Measurements from ENCODE around the gene POLR3GL. TPM values are rescaled to one million over a fixed set of nuclear protein-coding genes. Genes with fewer than 3 reads are reported as not detected.
A peak's percentile ranks its signal among the peaks of the same experiment; 100 is the strongest.

Gene POLR3GL
- total RNA-seq, 5 donors from 2014 or later (not counting 1 experiment from before 2014, with no cell fraction given) = 30.9 to 41.7 (median 38.3) TPM

GRCh38 chr1:145944532-145944931 lies 20.0 kb upstream of the POLR3GL start:
- Mint-ChIP-seq H3K9me3 (no peaks in the 10 kb centered on the region), H3K4me1 (peaks cover 21 to 27% (median 27%) of the 10 kb centered on the region in 3 donors), H3K27ac (no peak overlapping the region), H3K27me3 (no peaks in the 10 kb centered on the region), H3K36me3 (peaks cover 40% of the 10 kb centered on the region), H3K4me3 (no peak overlapping the region)
- Histone ChIP-seq H3K27ac (ENCODE audit: low read length) (no peak overlapping the region), H3K4me3 (ENCODE audit: control insufficient read depth in 1 of 2, extremely low read depth in 1 of 2, low read length in 1 of 2) (no peak overlapping the region), H3K9me3 (no peaks in the 10 kb centered on the region), H3K27me3 (replicated peaks in 1 of 2; ENCODE audit: control insufficient read depth in 2 of 2, extremely low read depth in 1 of 2, insufficient read depth in 2 of 2, low read length in 1 of 2) (no peaks in the 10 kb centered on the region), H3K4me1 (ENCODE audit: control insufficient read depth in 1 of 2, extremely low read depth in 1 of 2, insufficient read depth in 2 of 2, low read length in 2 of 2) (no peaks in the 10 kb centered on the region), H3K36me3 (ENCODE audit: control insufficient read depth in 2 of 2, extremely low read depth in 1 of 2, insufficient read depth in 1 of 2, low read length in 1 of 2) (peaks cover 0 to 59% of the 10 kb centered on the region in 2 donors)
- ChIA-PET POLR2A (interaction anchor here in 1 of 2 donors (1.2 kb wide), 1 partner anchor 22 kb away, joined by 8 read pairs; no protein-coding TSS in a partner anchor), CTCF (interaction anchor here in 1 of 2 donors (0.6 kb wide), 1 partner anchor 98 kb away, joined by 3 read pairs; no protein-coding TSS in a partner anchor)
- no peak for ATAC-seq (replicated peaks in 1 of 4)
- WGBS (ENCODE audit: insufficient coverage) = 100% methylated on average over 1 of the region's 3 CpGs
- DNase-seq = no peak

GRCh38 chr1:145946477-145946986 lies 18.0 kb upstream of the POLR3GL start:
- Histone ChIP-seq H3K4me3 (ENCODE audit: control insufficient read depth in 1 of 2, extremely low read depth in 1 of 2, low read length in 1 of 2) (no peak overlapping the region), H3K27ac (ENCODE audit: low read length) (no peak overlapping the region), H3K36me3 (ENCODE audit: control insufficient read depth in 2 of 2, extremely low read depth in 1 of 2, insufficient read depth in 1 of 2, low read length in 1 of 2) (peaks cover 3 to 59% of the 10 kb centered on the region in 2 donors), H3K27me3 (replicated peaks in 1 of 2; ENCODE audit: control insufficient read depth in 2 of 2, extremely low read depth in 1 of 2, insufficient read depth in 2 of 2, low read length in 1 of 2) (no peaks in the 10 kb centered on the region), H3K4me1 (ENCODE audit: control insufficient read depth in 1 of 2, extremely low read depth in 1 of 2, insufficient read depth in 2 of 2, low read length in 2 of 2) (peaks cover 0 to 16% of the 10 kb centered on the region in 2 experiments), H3K9me3 (no peaks in the 10 kb centered on the region)
- Mint-ChIP-seq H3K4me3 (no peak overlapping the region), H3K27ac (peak overlapping the region in 1 of 2 donors; percentile 64), H3K4me1 (peaks cover 38 to 47% (median 44%) of the 10 kb centered on the region in 3 donors), H3K9me3 (no peaks in the 10 kb centered on the region), H3K27me3 (no peaks in the 10 kb centered on the region), H3K36me3 (peaks cover 44% of the 10 kb centered on the region)
- no peak for DNase-seq
- no CpG with 5 or more reads among the region's 4 CpGs for WGBS (ENCODE audit: insufficient coverage)
- CTCF ChIA-PET = interaction anchor here (0.6 to 0.7 kb wide), 2 partner anchors 58 to 192 kb away, joined by 4 to 5 read pairs; no protein-coding TSS in a partner anchor
- no peak for ATAC-seq (replicated peaks in 1 of 4)
- POLR2A ChIA-PET = no interaction called here

- Mint-ChIP-seq H3K36me3 (peaks cover 39% of the 10 kb centered on the region), H3K4me1 (peaks cover 46 to 56% (median 50%) of the 10 kb centered on the region in 3 donors), H3K27me3 (no peaks in the 10 kb centered on the region), H3K9me3 (no peaks in the 10 kb centered on the region), H3K4me3 (no peak overlapping the region), H3K27ac (no peak overlapping the region)
- H3K4me3 ChIP-seq (ENCODE audit: control insufficient read depth in 1 of 2, extremely low read depth in 1 of 2, low read length in 1 of 2) = no peak overlapping the region
- H3K4me1 ChIP-seq (ENCODE audit: control insufficient read depth in 1 of 2, extremely low read depth in 1 of 2, insufficient read depth in 2 of 2, low read length in 2 of 2) = peaks cover 0 to 16% of the 10 kb centered on the region in 2 experiments
- ChIA-PET CTCF (no interaction called here), POLR2A (interaction anchor here in 1 of 2 donors (0.5 kb wide), 1 partner anchor 20 kb away, joined by 3 read pairs; no protein-coding TSS in a partner anchor)
- 100% methylated on average over 1 of the region's 4 CpGs for WGBS (ENCODE audit: insufficient coverage)
- DNase-seq (no peak), ATAC-seq (replicated peaks in 1 of 4) (no peak)
- no peaks in the 10 kb centered on the region for H3K9me3 ChIP-seq
- no peaks in the 10 kb centered on the region for H3K27me3 ChIP-seq (replicated peaks in 1 of 2; ENCODE audit: control insufficient read depth in 2 of 2, extremely low read depth in 1 of 2, insufficient read depth in 2 of 2, low read length in 1 of 2)
- H3K27ac ChIP-seq (ENCODE audit: low read length) = no peak overlapping the region
- H3K36me3 ChIP-seq (ENCODE audit: control insufficient read depth in 2 of 2, extremely low read depth in 1 of 2, insufficient read depth in 1 of 2, low read length in 1 of 2) = peaks cover 3 to 55% of the 10 kb centered on the region in 2 donors
These were observed 16.9 kb upstream of the POLR3GL start for GRCh38 chr1:145947551-145947950.

GRCh38 chr1:145949219-145949618 lies 15.3 kb upstream of the POLR3GL start:
- Histone ChIP-seq H3K36me3 (ENCODE audit: control insufficient read depth in 2 of 2, extremely low read depth in 1 of 2, insufficient read depth in 1 of 2, low read length in 1 of 2) (peaks cover 3 to 45% of the 10 kb centered on the region in 2 donors), H3K27ac (ENCODE audit: low read length) (no peak overlapping the region), H3K27me3 (replicated peaks in 1 of 2; ENCODE audit: control insufficient read depth in 2 of 2, extremely low read depth in 1 of 2, insufficient read depth in 2 of 2, low read length in 1 of 2) (no peaks in the 10 kb centered on the region), H3K4me3 (ENCODE audit: control insufficient read depth in 1 of 2, extremely low read depth in 1 of 2, low read length in 1 of 2) (no peak overlapping the region), H3K4me1 (ENCODE audit: control insufficient read depth in 1 of 2, extremely low read depth in 1 of 2, insufficient read depth in 2 of 2, low read length in 2 of 2) (peaks cover 0 to 26% of the 10 kb centered on the region in 2 experiments), H3K9me3 (no peaks in the 10 kb centered on the region)
- peaks cover 29% of the 10 kb centered on the region for H3K36me3 Mint-ChIP-seq
- ATAC-seq (replicated peaks in 1 of 4) = no peak
- 94% methylated on average over 4 of the region's 4 CpGs for WGBS (ENCODE audit: insufficient coverage)
- H3K27ac Mint-ChIP-seq = peak overlapping the region; percentile 23 to 30
- peaks cover 54 to 59% (median 58%) of the 10 kb centered on the region in 3 donors for H3K4me1 Mint-ChIP-seq
- no peaks in the 10 kb centered on the region for H3K9me3 Mint-ChIP-seq
- H3K4me3 Mint-ChIP-seq = no peak overlapping the region
- POLR2A ChIA-PET = interaction anchor here in 1 of 2 donors (0.6 kb wide), 1 partner anchor 58 kb away, joined by 3 read pairs; no protein-coding TSS in a partner anchor
- CTCF ChIA-PET = interaction anchor here in 1 of 2 donors (0.6 kb wide), 2 partner anchors 9 to 39 kb away, joined by 3 read pairs; no protein-coding TSS in a partner anchor
- H3K27me3 Mint-ChIP-seq = no peaks in the 10 kb centered on the region
- DNase-seq = no peak

GRCh38 chr1:145951526-145951925 lies 13.0 kb upstream of the POLR3GL start:
- H3K9me3 ChIP-seq = no peaks in the 10 kb centered on the region
- DNase-seq (no peak), ATAC-seq (replicated peaks in 1 of 4) (no peak)
- H3K27me3 Mint-ChIP-seq = no peaks in the 10 kb centered on the region
- POLR2A ChIA-PET = interaction anchor here in 1 of 2 donors (0.6 kb wide), 1 partner anchor 29 kb away, joined by 3 read pairs; no protein-coding TSS in a partner anchor
- peaks cover 74 to 82% (median 78%) of the 10 kb centered on the region in 3 donors for H3K4me1 Mint-ChIP-seq
- CTCF ChIA-PET = no interaction called here
- no peak overlapping the region for H3K4me3 ChIP-seq (ENCODE audit: control insufficient read depth in 1 of 2, extremely low read depth in 1 of 2, low read length in 1 of 2)
- peaks cover 33% of the 10 kb centered on the region for H3K36me3 Mint-ChIP-seq
- H3K9me3 Mint-ChIP-seq = no peaks in the 10 kb centered on the region
- WGBS (ENCODE audit: insufficient coverage) = 83% methylated on average over 1 of the region's 1 CpG
- peaks cover 3 to 40% of the 10 kb centered on the region in 2 donors for H3K36me3 ChIP-seq (ENCODE audit: control insufficient read depth in 2 of 2, extremely low read depth in 1 of 2, insufficient read depth in 1 of 2, low read length in 1 of 2)
- H3K4me3 Mint-ChIP-seq = no peak overlapping the region
- H3K4me1 ChIP-seq (ENCODE audit: control insufficient read depth in 1 of 2, extremely low read depth in 1 of 2, insufficient read depth in 2 of 2, low read length in 2 of 2) = peaks cover 20 to 36% of the 10 kb centered on the region in 2 experiments
- H3K27me3 ChIP-seq (replicated peaks in 1 of 2; ENCODE audit: control insufficient read depth in 2 of 2, extremely low read depth in 1 of 2, insufficient read depth in 2 of 2, low read length in 1 of 2) = no peaks in the 10 kb centered on the region
- peak overlapping the region in 1 of 2 donors; percentile 65 for H3K27ac Mint-ChIP-seq
- H3K27ac ChIP-seq (ENCODE audit: low read length) = no peak overlapping the region

- Mint-ChIP-seq H3K27me3 (no peaks in the 10 kb centered on the region), H3K9me3 (no peaks in the 10 kb centered on the region), H3K4me3 (no peak overlapping the region), H3K4me1 (peaks cover 74 to 85% (median 76%) of the 10 kb centered on the region in 3 donors), H3K36me3 (peaks cover 27% of the 10 kb centered on the region), H3K27ac (no peak overlapping the region)
- ChIA-PET POLR2A (no interaction called here), CTCF (interaction anchor here in 1 of 2 donors (0.6 kb wide), 1 partner anchor 54 kb away, joined by 3 read pairs; no protein-coding TSS in a partner anchor)
- no peak for DNase-seq
- Histone ChIP-seq H3K27ac (ENCODE audit: low read length) (no peak overlapping the region), H3K9me3 (no peaks in the 10 kb centered on the region), H3K27me3 (replicated peaks in 1 of 2; ENCODE audit: control insufficient read depth in 2 of 2, extremely low read depth in 1 of 2, insufficient read depth in 2 of 2, low read length in 1 of 2) (no peaks in the 10 kb centered on the region), H3K36me3 (ENCODE audit: control insufficient read depth in 2 of 2, extremely low read depth in 1 of 2, insufficient read depth in 1 of 2, low read length in 1 of 2) (peaks cover 3 to 30% of the 10 kb centered on the region in 2 donors), H3K4me1 (ENCODE audit: control insufficient read depth in 1 of 2, extremely low read depth in 1 of 2, insufficient read depth in 2 of 2, low read length in 2 of 2) (peaks cover 22 to 39% of the 10 kb centered on the region in 2 experiments), H3K4me3 (ENCODE audit: control insufficient read depth in 1 of 2, extremely low read depth in 1 of 2, low read length in 1 of 2) (no peak overlapping the region)
- no peak for ATAC-seq (replicated peaks in 1 of 4)
- no CpG with 5 or more reads among the region's 3 CpGs for WGBS (ENCODE audit: insufficient coverage)
These were observed 11.6 kb upstream of the POLR3GL start for GRCh38 chr1:145952903-145953302.
